ENCODE results near the gene LATS2.

- TF ChIP-seq CTCF (IDR thresholded peaks at IDR 0.05), result no peak
- no peak for TF ChIP-seq POLR2A (IDR thresholded peaks at IDR 0.05)
These were observed 1.6 kb upstream of the LATS2 start for GRCh38 chr13:21063031-21063430.

Measured in esophagus squamous epithelium (tissue), 4 donors.